Ovary (tissue), 9 donors: Measurements from ENCODE around the gene PSD2. TPM values are rescaled to one million over a fixed set of nuclear protein-coding genes. Genes with fewer than 3 reads are reported as not detected.
A peak's percentile ranks its signal among the peaks of the same experiment; 100 is the strongest.

ENCODE experiments used
- DNase-seq, 5 donors: peaks; one replicate each; pipeline ENCODE4 v3.0.0-alpha.2; 2019 to 2020
- H3K27ac ChIP-seq, 2 donors: fragments of 200-600 bp; one replicate each; pipeline versions ENCODE4 v1.5.1 to v1.8.0; 2019 to 2022
- H3K27me3 ChIP-seq: fragments of 200-600 bp; one replicate; pipeline ENCODE4 v1.8.0; 2022
- H3K36me3 ChIP-seq: fragments of 200-600 bp; sonication (generic); one replicate; pipeline ENCODE4 v1.5.1; 2019
- H3K4me1 ChIP-seq: one replicate; pipeline ENCODE4 v1.8.1; 2013; ENCODE audit warnings: mild to moderate bottlenecking, moderate library complexity; ENCODE audit not compliant: insufficient read depth
- H3K4me3 ChIP-seq: fragments of 200-600 bp; sonication (generic); one replicate; pipeline ENCODE4 v1.5.1; 2017
- H3K9me3 ChIP-seq, 2 donors: fragments of 200-600 bp in 1 of 2; sonication (generic) in 1 of 2; one replicate each; pipeline versions ENCODE4 v1.5.1 to v1.8.1; 2013 to 2019; ENCODE audit warnings: mild to moderate bottlenecking in 1 of 2, moderate library complexity in 1 of 2
- CTCF ChIP-seq, 3 donors: fragments of 450-650 bp in 2 of 3; fragments of 200-600 bp in 1 of 3; IDR thresholded peaks; one replicate each; pipeline versions ENCODE4 v1.5.1 to v1.8.0; 2016 to 2022; ENCODE audit warnings: antibody characterized with exemption in 3 of 3, mild to moderate bottlenecking in 1 of 3
- EP300 ChIP-seq: sonication (generic); formaldehyde crosslinking; IDR thresholded peaks from one replicate; pipeline ENCODE4 v1.6.1; 2017; ENCODE audit warnings: antibody characterized with exemption
- POLR2A ChIP-seq: fragments of 450-650 bp; IDR thresholded peaks from one replicate; pipeline ENCODE4 v1.6.1; 2017; ENCODE audit warnings: antibody characterized with exemption, mild to moderate bottlenecking, moderate library complexity
- WGBS, 3 donors: extraction: QIAGEN DNeasy Blood & Tissue Kit in 1 of 3; methylation state at CpG; one replicate each; pipeline versions ENCODE4 v1.1.5 to v1.1.7; 2013 to 2017; 5-methylcytosine and 5-hydroxymethylcytosine counted together
- intact Hi-C, 4 donors: fragments of 100-400 bp; cut with DNase I; formaldehyde crosslinking; loops; one replicate each; pipeline versions ENCODE4 v1.11.0 to v1.15.1; 2022 to 2023
- polyA plus RNA-seq, 2 donors: library from polyadenylated mRNA; stranded (reverse); fragments of 200-250 nt in 1 of 2; fragments of 350-450 nt in 1 of 2; fragmentation: Illumina TruSeq in 1 of 2; extraction: RNeasy Lipid Tissue Mini Kit (QIAGEN cat#74804) in 1 of 2; gene quantifications; one replicate each; pipeline ENCODE4 v1.2.3, GENCODE V29; 2013 to 2014
- total RNA-seq, 7 donors: library from RNA; depleted of rRNA in 2 of 7; stranded (reverse); fragments of >200 nt in 2 of 7; fragmentation: NEBNext Ultra II Directional in 3 of 7; extraction: Animal tissue kit (Norgen Biotek cat#: 25700) in 3 of 7; gene quantifications; one replicate each; pipeline versions ENCODE4 v1.1.0 to v1.2.4, GENCODE V29; 2016 to 2023
- donor health status: DM: no; HTN: no; CAD: no; lungs with moderate emphysema.
- donor health status: DM: no; HTN: no; CAD: no.
- donor health status: Bipolar disorder and iron deficiency.
- donor health status: DM: yes; HTN: yes; CAD: no.
- donor health status: DM: no; HTN: no; CAD: no.
- donor health status: DM: yes; HTN: yes; CAD: no.

PSD2 gene
- total and polyA plus RNA-seq, 9 donors = 0.05 to 0.37 (median 0.12) TPM; not detected in 2

GRCh38 chr5:139871614-139872013 lies 76.0 kb downstream of the PSD2 start:
- Histone ChIP-seq H3K27ac (peak overlapping the region; percentile 38 to 46), H3K9me3 (no peaks in the 10 kb centered on the region), H3K4me1 (peaks cover 28% of the 10 kb centered on the region), H3K36me3 (no peaks in the 10 kb centered on the region), H3K4me3 (no peak overlapping the region), H3K27me3 (no peaks in the 10 kb centered on the region)
- TF ChIP-seq EP300 (no peak), CTCF (IDR thresholded peaks at IDR 0.05) (no peak), POLR2A (no peak)
- DNase-seq = peak in 1 of 5 donors; percentile 31
- intact Hi-C loops = no loop called here
- WGBS, 3 donors = 93 to 99% (median 96%) methylated on average over 9 of the region's 9 CpGs

GRCh38 chr5:139872052-139872766 lies 76.6 kb downstream of the PSD2 start:
- 83 to 90% (median 85%) methylated on average over 9 of the region's 9 CpGs for WGBS, 3 donors
- Histone ChIP-seq H3K27ac (peak overlapping the region in 1 of 2 donors; percentile 46), H3K4me1 (peaks cover 28% of the 10 kb centered on the region), H3K36me3 (no peaks in the 10 kb centered on the region), H3K4me3 (no peak overlapping the region), H3K9me3 (no peaks in the 10 kb centered on the region), H3K27me3 (no peaks in the 10 kb centered on the region)
- peak in 1 of 5 donors; percentile 30 for DNase-seq
- intact Hi-C loops = no loop called here
- TF ChIP-seq POLR2A (no peak), CTCF (IDR thresholded peaks at IDR 0.05) (no peak), EP300 (no peak)

- WGBS, 3 donors = 45 to 57% (median 51%) methylated on average over 15 to 16 of the region's 16 CpGs
- no peak overlapping the region for H3K4me3 ChIP-seq
Measured at GRCh38 chr5:139872851-139873794, 77.5 kb downstream of the PSD2 start.

More at GRCh38 chr5:139872851-139873794, 77.5 kb downstream of the PSD2 start:
- no peaks in the 10 kb centered on the region for H3K27me3 ChIP-seq
- no peaks in the 10 kb centered on the region for H3K9me3 ChIP-seq
- peak overlapping the region in 1 of 2 donors; percentile 46 for H3K27ac ChIP-seq
- peaks cover 25% of the 10 kb centered on the region for H3K4me1 ChIP-seq
- no peak for TF ChIP-seq CTCF (IDR thresholded peaks at IDR 0.05)
- TF ChIP-seq POLR2A = no peak
- TF ChIP-seq EP300 = no peak
- H3K36me3 ChIP-seq = no peaks in the 10 kb centered on the region
- DNase-seq = peak in 3 of 5 donors; percentile 49 to 58 (median 51)
- intact Hi-C loops = no loop called here
